GM18951 (cell line): ENCODE data around the gene CLEC20A.

ENCODE experiments used
- POLR2A ChIP-seq: IDR thresholded peaks from 4 replicates; pipeline ENCODE4 v1.6.1; 2011; ENCODE audit warnings: mild to moderate bottlenecking; ENCODE audit not compliant: insufficient read length, insufficient read depth; ENCODE audit errors: extremely low read depth
- in situ Hi-C: fragments of 300-500 bp; cut with MboI; formaldehyde crosslinking; loops from one replicate; pipeline ENCODE4 v1.12.0; 2022; ENCODE audit warnings: low sequenced_read_pairs, mixed read lengths, inconsistent platforms; ENCODE audit not compliant: unreplicated experiment

The CLEC20A gene

DNA sequence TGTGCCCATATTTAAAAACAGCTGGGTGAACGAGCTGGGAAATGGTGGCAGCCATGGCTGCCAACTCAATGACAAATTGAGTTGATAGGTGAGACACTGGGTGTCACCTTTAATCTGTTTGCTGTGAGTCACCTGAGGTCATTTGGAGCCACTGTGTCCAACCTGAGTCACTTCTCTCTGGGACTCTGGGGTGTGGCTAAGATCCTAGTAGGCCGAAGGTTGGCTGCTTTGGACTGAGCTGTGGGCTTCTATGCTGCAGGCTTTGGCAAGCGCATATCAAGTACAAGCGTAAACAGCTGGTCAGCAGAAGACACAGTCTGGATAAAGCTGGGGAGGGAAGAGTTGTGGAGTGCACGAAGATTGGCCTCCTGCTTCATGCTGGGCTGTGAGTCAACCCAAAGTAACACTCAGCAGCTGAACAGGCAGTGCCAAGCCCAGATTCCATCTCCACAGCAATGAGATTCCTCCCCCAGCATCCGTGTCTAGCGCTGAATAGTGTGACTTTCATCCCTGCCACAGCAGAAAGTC, 40.1 kb upstream of the CLEC20A start:
- in situ Hi-C loops, result loop anchor here (10.0 to 25.0 kb wide), 3 partner anchors 200 to 825 kb away; partner anchors contain the start of genes AXDND1 and RALGPS2
- TF ChIP-seq POLR2A, result no peak

- TF ChIP-seq POLR2A, result no peak
- in situ Hi-C loops, result loop anchor here (10.0 to 25.0 kb wide), 3 partner anchors 201 to 826 kb away; partner anchors contain the start of genes AXDND1 and RALGPS2
These were observed 39.6 kb upstream of the CLEC20A start for GRCh38 chr1:178536329-178536728.

- TF ChIP-seq POLR2A, result no peak
- in situ Hi-C loops, result loop anchor here (10.0 to 25.0 kb wide), 3 partner anchors 203 to 828 kb away; partner anchors contain the start of genes AXDND1 and RALGPS2
These were observed 37.5 kb upstream of the CLEC20A start for GRCh38 chr1:178534137-178534868.

- no peak for TF ChIP-seq POLR2A
- in situ Hi-C loops, result loop anchor here (10.0 to 25.0 kb wide), 3 partner anchors 204 to 829 kb away; partner anchors contain the start of genes AXDND1 and RALGPS2
These were observed 36.6 kb upstream of the CLEC20A start for GRCh38 chr1:178533121-178533946.

DNA sequence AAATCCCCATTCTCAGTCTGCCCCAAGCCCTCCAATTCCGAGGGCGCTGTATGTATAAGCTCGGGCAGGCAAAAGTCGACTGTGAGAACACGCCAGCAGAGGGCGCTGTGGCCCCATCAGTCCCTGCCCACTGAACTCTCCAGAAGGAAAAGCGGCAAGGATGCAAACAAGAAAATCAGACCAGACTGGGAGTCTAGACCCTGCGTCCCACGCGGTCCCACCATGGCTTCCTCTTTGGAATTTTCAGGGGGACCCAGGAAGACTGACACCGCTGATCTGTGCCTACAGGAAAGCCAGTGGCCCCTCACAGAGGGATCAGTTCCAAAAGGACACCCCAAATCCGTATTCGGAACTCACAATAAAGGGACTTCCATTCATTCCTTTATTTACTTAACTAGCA, 35.6 kb upstream of the CLEC20A start:
- in situ Hi-C loops, result loop anchor here (10.0 to 25.0 kb wide), 3 partner anchors 205 to 830 kb away; partner anchors contain the start of genes AXDND1 and RALGPS2
- no peak for TF ChIP-seq POLR2A

DNA sequence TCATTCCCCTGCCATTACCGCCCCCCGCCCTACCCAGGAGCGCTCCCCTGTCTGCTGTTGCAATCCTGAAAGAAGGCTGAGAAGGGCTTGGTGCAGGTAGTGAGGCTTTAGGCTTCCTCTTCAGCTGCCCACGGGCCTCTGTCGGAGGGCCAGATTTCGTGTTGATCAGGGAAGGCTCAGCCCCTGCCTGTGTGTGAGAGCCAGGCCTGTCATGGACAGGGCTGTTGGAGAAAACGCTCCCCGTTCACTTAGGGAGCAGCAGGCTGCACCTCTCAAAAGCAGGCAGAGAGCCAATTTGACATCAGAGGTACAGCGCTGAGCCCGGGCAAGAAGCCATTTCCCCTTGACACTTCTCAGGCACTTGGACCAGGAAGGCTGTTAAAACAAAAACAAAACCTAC, 35.1 kb upstream of the CLEC20A start:
- no peak for TF ChIP-seq POLR2A
- in situ Hi-C loops, result loop anchor here (10.0 to 25.0 kb wide), 3 partner anchors 205 to 830 kb away; partner anchors contain the start of genes AXDND1 and RALGPS2

DNA sequence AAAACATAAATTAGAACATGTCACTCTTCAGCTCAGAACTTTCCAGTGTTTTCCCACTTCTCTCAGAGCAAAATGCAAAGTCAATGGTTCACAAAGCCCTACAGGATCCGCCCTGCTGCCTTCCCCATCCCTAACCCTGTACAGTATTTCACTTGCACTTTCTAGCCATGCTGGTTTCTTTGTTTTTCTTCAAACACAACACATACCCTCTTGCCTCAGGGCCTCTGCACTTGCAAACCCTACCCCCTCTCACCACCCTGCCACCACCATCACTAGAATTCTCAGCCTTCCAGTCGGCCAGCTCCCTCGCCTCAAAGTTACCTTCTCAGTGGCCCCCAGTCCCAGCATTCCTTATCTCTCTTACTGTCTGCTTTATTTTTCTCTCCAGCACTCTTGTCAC, 33.7 kb upstream of the CLEC20A start:
- TF ChIP-seq POLR2A, result no peak

GRCh38 chr1:178530037-178530402, 33.3 kb upstream of the CLEC20A start:
- in situ Hi-C loops, result loop anchor here (10.0 to 25.0 kb wide), 3 partner anchors 207 to 832 kb away; partner anchors contain the start of genes AXDND1 and RALGPS2
- no peak for TF ChIP-seq POLR2A

More for the DNA sequence above, 33.7 kb upstream of the CLEC20A start:
- in situ Hi-C loops, result loop anchor here (10.0 to 25.0 kb wide), 3 partner anchors 207 to 832 kb away; partner anchors contain the start of genes AXDND1 and RALGPS2

- no peak for TF ChIP-seq POLR2A
- in situ Hi-C loops, result loop anchor here (10.0 to 25.0 kb wide), 3 partner anchors 208 to 833 kb away; partner anchors contain the start of genes AXDND1 and RALGPS2
These were observed 32.7 kb upstream of the CLEC20A start for GRCh38 chr1:178529364-178530036.

- TF ChIP-seq POLR2A, result no peak
- in situ Hi-C loops, result loop anchor here (25.0 kb wide), 2 partner anchors 208 to 833 kb away; partner anchors contain the start of genes AXDND1 and RALGPS2
These were observed 32.2 kb upstream of the CLEC20A start for GRCh38 chr1:178528953-178529335.

- in situ Hi-C loops, result loop anchor here (25.0 kb wide), 2 partner anchors 209 to 834 kb away; partner anchors contain the start of genes AXDND1 and RALGPS2
- no peak for TF ChIP-seq POLR2A
These were observed 31.6 kb upstream of the CLEC20A start for GRCh38 chr1:178528228-178528952.
